SK-N-SH (cell line): ENCODE measurements around the gene ZNF335. TPM values are rescaled to one million over a fixed set of nuclear protein-coding genes. Genes with fewer than 3 reads are reported as not detected.

Source experiments
- CTCF ChIA-PET: fragments of 300-600, 350-600 bp; formaldehyde crosslinking; extraction: SDS; loops from one replicate; lab custom pipeline; 2021; lab: Yijun Ruan, JAX
- POLR2A ChIA-PET: fragments of 350-600 bp; sonication (Branson Sonifier 250); formaldehyde crosslinking; extraction: SDS; loops from one replicate; lab custom pipeline; 2020; ENCODE audit warnings: antibody characterized with exemption, inconsistent platforms; lab: Yijun Ruan, JAX
- DNase-seq: peaks from one replicate; pipeline ENCODE4 v3.0.0; 2012
- H2AFZ ChIP-seq: fragments of 200-600 bp; sonication (generic); 2 replicates; pipeline ENCODE4 v1.8.1; 2016; ENCODE audit warnings: antibody characterized with exemption, mild to moderate bottlenecking, low read depth
- H3F3A ChIP-seq: fragments of 200-600 bp; sonication (generic); replicated peaks from 2 replicates; pipeline ENCODE3; 2016; ENCODE audit warnings: antibody characterized with exemption, mild to moderate bottlenecking; ENCODE audit not compliant: insufficient read depth
- H3K27ac ChIP-seq, 2 experiments: fragments of 200-500 bp in 1 of 2; fragments of 200-600 bp in 1 of 2; sonication (Bioruptor generic) in 1 of 2; sonication (generic), shearing (Covaris generic) in 1 of 2; 2 replicates each; pipeline versions ENCODE4 v1.5.1 to v1.6.1; 2014 to 2016; ENCODE audit warnings: low read depth in 2 of 2, inconsistent platforms in 1 of 2, low read length in 1 of 2, mild to moderate bottlenecking in 1 of 2, mixed read lengths in 1 of 2
- H3K27me3 ChIP-seq: fragments of 200-600 bp; sonication (generic), shearing (Covaris generic); 2 replicates; pipeline ENCODE4 v1.6.1; 2016; ENCODE audit warnings: mixed run types; ENCODE audit not compliant: insufficient read depth
- H3K36me3 ChIP-seq, 2 experiments: fragments of 200-500 bp in 1 of 2; fragments of 200-600 bp in 1 of 2; sonication (Bioruptor generic) in 1 of 2; sonication (generic) in 1 of 2; replicated peaks in 1 of 2; 2 replicates each; pipeline versions ENCODE3 to v1.5.1; 2014 to 2016; ENCODE audit warnings: low read length in 1 of 2, mild to moderate bottlenecking in 1 of 2; ENCODE audit not compliant: insufficient read depth in 2 of 2, control insufficient read depth in 1 of 2
- H3K4me1 ChIP-seq, 2 experiments: fragments of 200-500 bp in 1 of 2; fragments of 200-600 bp in 1 of 2; sonication (Bioruptor generic) in 1 of 2; sonication (generic), shearing (Covaris generic) in 1 of 2; 2 replicates each; pipeline versions ENCODE4 v1.5.1 to v1.6.1; 2014 to 2016; ENCODE audit warnings: low read depth in 1 of 2, low read length in 1 of 2, mixed run types in 1 of 2; ENCODE audit not compliant: insufficient read depth in 2 of 2, control insufficient read depth in 1 of 2
- H3K4me2 ChIP-seq: fragments of 200-600 bp; sonication (generic), shearing (Covaris generic); 2 replicates; pipeline ENCODE4 v1.6.1; 2017; ENCODE audit warnings: mixed run types
- H3K4me3 ChIP-seq, 2 experiments: fragments of 200-500 bp in 1 of 2; fragments of 200-600 bp in 1 of 2; sonication (Bioruptor generic) in 1 of 2; sonication (generic), shearing (Covaris generic) in 1 of 2; 2 replicates each; pipeline versions ENCODE4 v1.5.1 to v1.8.1; 2014 to 2016; ENCODE audit warnings: low read depth in 2 of 2, inconsistent platforms in 1 of 2, low read length in 1 of 2, mild to moderate bottlenecking in 1 of 2, mixed read lengths in 1 of 2, moderate library complexity in 1 of 2
- H3K79me2 ChIP-seq: fragments of 200-600 bp; sonication (generic); 2 replicates; pipeline ENCODE4 v1.8.1; 2017; ENCODE audit warnings: mild to moderate bottlenecking; ENCODE audit not compliant: insufficient read depth
- H3K9ac ChIP-seq: fragments of 200-600 bp; sonication (generic); 2 replicates; pipeline ENCODE4 v1.6.1; 2017; ENCODE audit warnings: mixed run types
- H3K9me2 ChIP-seq: fragments of 200-600 bp; sonication (generic); 2 replicates; pipeline ENCODE4 v1.6.1; 2017; ENCODE audit warnings: mixed run types
- H3K9me3 ChIP-seq: fragments of 200-600 bp; sonication (generic); 2 replicates; pipeline ENCODE4 v1.6.1; 2017; ENCODE audit warnings: mixed run types, mild to moderate bottlenecking, moderate library complexity
- H4K20me1 ChIP-seq: fragments of 200-600 bp; sonication (generic); 2 replicates; pipeline ENCODE4 v1.6.1; 2017; ENCODE audit warnings: mild to moderate bottlenecking, mixed run types; ENCODE audit not compliant: insufficient read depth
- CHD2 ChIP-seq: fragments of 150-350 bp; IDR thresholded peaks from 2 replicates; pipeline ENCODE4 v1.6.1; 2018; ENCODE audit warnings: low read length; ENCODE audit not compliant: partially characterized antibody
- FOSL2 ChIP-seq: IDR thresholded peaks from 2 replicates; pipeline ENCODE4 v1.4.0; 2012; ENCODE audit warnings: low read depth, mild to moderate bottlenecking, moderate library complexity, borderline replicate concordance
- JUND ChIP-seq: IDR thresholded peaks from 2 replicates; pipeline ENCODE4 v1.4.0; 2012
- MXI1 ChIP-seq: IDR thresholded peaks from 2 replicates; pipeline ENCODE4 v1.6.1; 2012; ENCODE audit warnings: mild to moderate bottlenecking, low read depth, low read length, improper control_type of control experiment
- NRF1 ChIP-seq: IDR thresholded peaks from 2 replicates; pipeline ENCODE4 v1.6.1; 2012; ENCODE audit warnings: low read depth, mild to moderate bottlenecking, low read length
- POLR2AphosphoS5 ChIP-seq: IDR thresholded peaks from 2 replicates; pipeline ENCODE4 v1.6.1; 2012; ENCODE audit warnings: low read depth, low read length
- RAD21 ChIP-seq: IDR thresholded peaks from 2 replicates; pipeline ENCODE4 v1.6.1; 2012; ENCODE audit warnings: mild to moderate bottlenecking, low read length
- REST ChIP-seq: IDR thresholded peaks from 2 replicates; pipeline ENCODE4 v1.6.1; 2012; ENCODE audit warnings: mild to moderate bottlenecking, low read depth, low read length, moderate library complexity
- RFX5 ChIP-seq: IDR thresholded peaks from 2 replicates; pipeline ENCODE4 v1.6.1; 2012; ENCODE audit warnings: mild to moderate bottlenecking, improper control_type of control experiment, low read length
- TAF1 ChIP-seq: IDR thresholded peaks from 2 replicates; pipeline ENCODE4 v1.6.1; 2012; ENCODE audit warnings: low read depth, mild to moderate bottlenecking, low read length, moderate library complexity, borderline replicate concordance
- TCF12 ChIP-seq: IDR thresholded peaks from 2 replicates; pipeline ENCODE4 v1.4.0; 2012
- USF1 ChIP-seq: IDR thresholded peaks from 2 replicates; pipeline ENCODE4 v1.4.0; 2012; ENCODE audit warnings: low read depth, borderline replicate concordance
- YY1 ChIP-seq: IDR thresholded peaks from 2 replicates; pipeline ENCODE4 v1.4.0; 2012; ENCODE audit warnings: low read depth, mild to moderate bottlenecking
- WGBS: methylation state at CpG from one replicate; pipeline ENCODE4 v1.1.6; 2017; ENCODE audit warnings: low lambda C conversion rate; 5-methylcytosine and 5-hydroxymethylcytosine counted together
- polyA plus RNA-seq, 3 experiments: library from polyadenylated mRNA; depleted of rRNA; stranded (reverse); fragments of >200 nt; gene quantifications; 2 replicates each; pipeline ENCODE4 v1.2.3, GENCODE V29; 2012

ZNF335 gene
- polyA plus RNA-seq, 1 of the 3 experiments (the other 2 are of a cell fraction): 11.7 TPM

GRCh38 chr20:45910670-45911485, 61.1 kb downstream of the ZNF335 start:
- H3K27me3 ChIP-seq: no peaks in the 10 kb centered on the region
- CTCF ChIA-PET: interaction anchor here (1.1 to 2.0 kb wide), 3 partner anchors 18 to 76 kb away, joined by 3 to 13 read pairs (median 6); partner anchors contain the start of genes CTSA and NEURL2
- no peaks in the 10 kb centered on the region for H3K9me2 ChIP-seq
- H3K27ac ChIP-seq: peak overlapping the region; percentile 81 to 91
- POLR2A ChIA-PET: interaction anchor here (0.6 to 3.2 kb wide), 8 partner anchors 8 to 34 kb away, joined by 3 to 46 read pairs (median 5); partner anchors contain the start of genes CTSA, NEURL2, PCIF1 and ZSWIM1
- no peaks in the 10 kb centered on the region; the same call in 1 of the 2 replicates for H4K20me1 ChIP-seq
- peak; percentile 77 for TF ChIP-seq TAF1
- TF ChIP-seq RAD21: no peak
- peak; percentile 61 for TF ChIP-seq MXI1
- no peak for TF ChIP-seq NRF1
- TF ChIP-seq CHD2: peak; percentile 93
- 0 out of 2 replicates have a peak, but pooled peaks have one; percentile 1 for TF ChIP-seq FOSL2
- no peak for TF ChIP-seq JUND
- TF ChIP-seq USF1: no peak
- no peak for TF ChIP-seq REST
- TF ChIP-seq TCF12: no peak
- TF ChIP-seq POLR2AphosphoS5: peak; percentile 85; the same call in 1 of the 2 replicates
- no peak for TF ChIP-seq YY1
- no peak for TF ChIP-seq RFX5
- DNase-seq: peak; percentile 96
- peak overlapping the region; percentile 99 for H3K4me2 ChIP-seq
- H2AFZ ChIP-seq: peak overlapping the region; percentile 41
- peaks cover 7 to 8% of the 10 kb centered on the region in 2 experiments; a peak in 1 of 4 replicates for H3K4me1 ChIP-seq
- peak overlapping the region; percentile 84 for H3K9ac ChIP-seq
- peaks cover 6% of the 10 kb centered on the region for H3F3A ChIP-seq
- WGBS: 3% methylated on average over 35 of the region's 43 CpGs
- H3K79me2 ChIP-seq: peaks cover 10% of the 10 kb centered on the region
- H3K4me3 ChIP-seq: peak overlapping the region; percentile 60 to 72
- H3K9me3 ChIP-seq: no peaks in the 10 kb centered on the region
- peaks cover 10 to 19% of the 10 kb centered on the region in 2 experiments for H3K36me3 ChIP-seq
